ENCODE results near the gene PON3. TPM values are rescaled to one million over a fixed set of nuclear protein-coding genes. Genes with fewer than 3 reads are reported as not detected.

PON3 gene
- total RNA-seq: 1 to 10 TPM; 3.0 to 3.5 TPM

DNA sequence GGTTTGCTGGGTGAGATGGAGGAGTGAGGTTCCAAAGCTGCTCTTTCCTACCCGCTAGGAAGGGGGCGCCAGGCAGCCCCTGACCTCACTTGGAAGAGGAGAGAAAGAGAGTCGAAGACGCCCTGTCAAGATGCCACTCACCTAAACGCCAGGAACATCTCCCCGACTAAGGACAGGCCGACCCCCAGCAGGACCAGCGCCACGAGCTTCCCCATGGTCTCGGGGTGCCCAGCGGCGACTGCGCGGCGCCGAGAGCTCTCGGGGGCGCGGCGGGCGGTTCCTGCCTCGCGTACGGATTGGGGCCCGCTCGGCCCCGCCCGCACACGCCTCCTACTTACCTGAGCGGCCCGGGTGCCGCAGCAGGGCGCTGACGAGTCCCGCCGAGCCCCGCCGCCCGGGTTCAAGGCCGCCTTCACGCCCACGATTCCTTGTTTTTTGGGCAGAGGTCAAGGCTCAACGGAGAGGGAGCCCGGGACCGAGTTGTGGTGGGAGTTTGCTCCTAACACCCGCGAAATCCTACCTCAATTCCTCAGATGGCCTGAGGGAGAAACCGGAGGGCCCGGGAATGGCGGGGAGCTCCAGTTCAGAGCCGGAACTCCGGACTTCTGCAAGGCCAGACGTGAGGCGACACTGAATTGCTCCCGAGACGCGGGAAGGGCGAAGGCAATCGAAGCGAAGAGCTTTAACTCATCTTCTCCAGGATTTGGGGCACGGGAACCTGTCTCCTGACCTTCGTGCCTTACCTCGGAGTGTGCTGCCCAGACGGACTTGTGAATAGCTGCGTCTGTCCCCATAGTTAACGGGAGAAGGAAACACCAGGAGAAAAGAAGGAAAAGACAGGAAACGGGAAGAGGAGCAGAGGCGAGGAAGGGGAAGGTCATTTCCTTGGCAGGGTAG is at the start of gene PON3:
TSS of gene PON3 (minus strand) at position 240 of the 897 bp plus-strand sequence. CDS start at position 215, 25 bp downstream.
- no peaks in the 10 kb centered on the region for H3K4me1 ChIP-seq
- no peaks in the 10 kb centered on the region for H3K9me3 ChIP-seq
- intact Hi-C loops (cut with DNase I): loop anchor here (5.0 to 10.0 kb wide), 2 partner anchors 36 to 78 kb away; no protein-coding TSS in a partner anchor
- H3K27me3 ChIP-seq: no peaks in the 10 kb centered on the region
- peak within 1 kb of the TSS; percentile 52 for H3K4me3 ChIP-seq
- peak within 1 kb of the TSS; percentile 60 to 64 for H3K9ac ChIP-seq (ENCODE audit: low read depth in 2 of 2, low read length in 2 of 2)
- no peaks in the 10 kb centered on the region for H3K36me3 ChIP-seq
- peak; percentile 65 for DNase-seq
- no peak within 1 kb of the TSS for H3K27ac ChIP-seq
- TF ChIP-seq, protein P1, sequence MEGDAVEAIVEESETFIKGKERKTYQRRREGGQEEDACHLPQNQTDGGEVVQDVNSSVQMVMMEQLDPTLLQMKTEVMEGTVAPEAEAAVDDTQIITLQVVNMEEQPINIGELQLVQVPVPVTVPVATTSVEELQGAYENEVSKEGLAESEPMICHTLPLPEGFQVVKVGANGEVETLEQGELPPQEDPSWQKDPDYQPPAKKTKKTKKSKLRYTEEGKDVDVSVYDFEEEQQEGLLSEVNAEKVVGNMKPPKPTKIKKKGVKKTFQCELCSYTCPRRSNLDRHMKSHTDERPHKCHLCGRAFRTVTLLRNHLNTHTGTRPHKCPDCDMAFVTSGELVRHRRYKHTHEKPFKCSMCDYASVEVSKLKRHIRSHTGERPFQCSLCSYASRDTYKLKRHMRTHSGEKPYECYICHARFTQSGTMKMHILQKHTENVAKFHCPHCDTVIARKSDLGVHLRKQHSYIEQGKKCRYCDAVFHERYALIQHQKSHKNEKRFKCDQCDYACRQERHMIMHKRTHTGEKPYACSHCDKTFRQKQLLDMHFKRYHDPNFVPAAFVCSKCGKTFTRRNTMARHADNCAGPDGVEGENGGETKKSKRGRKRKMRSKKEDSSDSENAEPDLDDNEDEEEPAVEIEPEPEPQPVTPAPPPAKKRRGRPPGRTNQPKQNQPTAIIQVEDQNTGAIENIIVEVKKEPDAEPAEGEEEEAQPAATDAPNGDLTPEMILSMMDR (IDR thresholded peaks at IDR 0.05): no peak

- intact Hi-C loops (cut with DNase I): no loop called here
- H3K9me3 ChIP-seq: no peaks in the 10 kb centered on the region
- H3K4me3 ChIP-seq: no peak overlapping the region
- H3K4me1 ChIP-seq: no peaks in the 10 kb centered on the region
- no peaks in the 10 kb centered on the region for H3K27me3 ChIP-seq
- TF ChIP-seq, protein P1 (IDR thresholded peaks at IDR 0.05): no peak
- H3K36me3 ChIP-seq: no peaks in the 10 kb centered on the region
- no peak for DNase-seq
- H3K27ac ChIP-seq: no peak overlapping the region
- H3K9ac ChIP-seq (ENCODE audit: low read depth in 2 of 2, low read length in 2 of 2): no peak overlapping the region
Measured at GRCh38 chr7:95444796-95445195, 48.6 kb upstream of the PON3 start.

DNA sequence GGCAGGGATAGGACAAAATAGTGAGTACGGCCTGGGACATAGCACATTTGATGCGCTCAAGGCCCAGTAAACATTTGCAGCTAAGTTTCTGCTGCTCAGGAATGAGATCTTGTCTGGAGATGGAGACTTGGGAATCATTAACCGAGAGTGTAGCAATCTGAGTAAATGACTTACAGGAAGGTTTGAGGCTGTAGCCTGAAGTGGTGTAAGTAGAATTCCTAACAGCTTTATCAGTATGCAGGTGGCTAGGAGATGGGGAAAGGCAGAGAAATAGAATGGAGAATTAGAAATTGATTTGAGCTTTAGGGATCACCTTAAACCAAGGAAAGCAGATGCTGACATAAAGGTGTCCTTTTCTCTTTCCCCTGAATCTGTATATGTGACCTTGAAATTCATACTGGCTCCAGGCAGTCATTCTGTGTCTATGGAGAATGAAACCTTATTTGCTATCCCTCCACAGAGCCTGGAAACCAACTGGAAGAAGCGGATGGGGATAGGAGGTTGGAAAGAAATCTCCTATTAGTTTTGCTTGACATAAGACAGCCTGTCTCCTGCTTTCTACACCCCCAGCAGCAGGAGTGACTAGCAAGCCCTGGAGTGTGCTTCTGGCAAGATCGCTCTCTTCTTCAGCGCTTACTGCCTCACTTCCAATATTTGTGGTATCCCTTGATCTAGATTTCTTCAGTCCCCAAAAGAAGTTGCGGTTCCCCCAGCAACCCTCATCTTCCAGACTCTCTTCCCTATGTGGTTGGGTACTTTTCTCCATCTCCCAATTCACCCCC is 45.1 kb upstream of the PON3 start:
- TF ChIP-seq, protein P1 (IDR thresholded peaks at IDR 0.05): no peak
- DNase-seq: no peak
- H3K27ac ChIP-seq: no peak overlapping the region
- H3K27me3 ChIP-seq: no peaks in the 10 kb centered on the region
- intact Hi-C loops (cut with DNase I): no loop called here
- H3K9ac ChIP-seq (ENCODE audit: low read depth in 2 of 2, low read length in 2 of 2): no peak overlapping the region
- H3K4me3 ChIP-seq: no peak overlapping the region
- no peaks in the 10 kb centered on the region for H3K4me1 ChIP-seq
- no peaks in the 10 kb centered on the region for H3K36me3 ChIP-seq
- no peaks in the 10 kb centered on the region for H3K9me3 ChIP-seq

- Histone ChIP-seq H3K36me3 (no peaks in the 10 kb centered on the region), H3K4me1 (no peaks in the 10 kb centered on the region), H3K9me3 (no peaks in the 10 kb centered on the region), H3K4me3 (no peak overlapping the region), H3K9ac (ENCODE audit: low read depth in 2 of 2, low read length in 2 of 2) (no peak overlapping the region), H3K27me3 (no peaks in the 10 kb centered on the region), H3K27ac (no peak overlapping the region)
- DNase-seq: no peak
- intact Hi-C loops (cut with DNase I): no loop called here
- TF ChIP-seq, protein P1 (IDR thresholded peaks at IDR 0.05): no peak
Measured at GRCh38 chr7:95440394-95441038, 44.3 kb upstream of the PON3 start.

DNA sequence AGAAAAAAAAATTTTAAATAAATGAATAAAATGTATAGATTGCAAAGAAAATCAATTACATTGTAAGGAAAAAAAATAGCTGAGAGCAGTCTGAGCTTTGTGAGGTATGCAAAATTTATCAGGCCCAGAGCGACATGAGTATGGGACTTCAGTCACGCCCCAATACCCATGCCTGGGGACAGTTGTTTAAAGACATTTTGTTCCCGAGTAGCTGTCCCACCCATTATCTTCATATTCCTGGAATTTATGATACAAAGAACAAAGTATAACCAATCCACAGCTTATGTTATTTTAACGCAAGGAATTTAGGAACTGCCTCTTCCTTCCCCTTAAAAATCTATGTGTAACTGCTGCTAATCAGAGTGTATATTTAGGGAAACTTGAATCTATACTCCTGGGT is 40.2 kb upstream of the PON3 start:
- Histone ChIP-seq H3K27me3 (no peaks in the 10 kb centered on the region), H3K9me3 (no peaks in the 10 kb centered on the region), H3K4me3 (no peak overlapping the region), H3K27ac (no peak overlapping the region), H3K36me3 (no peaks in the 10 kb centered on the region), H3K4me1 (no peaks in the 10 kb centered on the region), H3K9ac (ENCODE audit: low read depth in 2 of 2, low read length in 2 of 2) (no peak overlapping the region)
- intact Hi-C loops (cut with DNase I): no loop called here
- no peak for DNase-seq
- TF ChIP-seq, protein P1 (IDR thresholded peaks at IDR 0.05): no peak

All from colonic mucosa (tissue), 4 donors.